Measurements from ENCODE around the gene LMAN1L.

DNA sequence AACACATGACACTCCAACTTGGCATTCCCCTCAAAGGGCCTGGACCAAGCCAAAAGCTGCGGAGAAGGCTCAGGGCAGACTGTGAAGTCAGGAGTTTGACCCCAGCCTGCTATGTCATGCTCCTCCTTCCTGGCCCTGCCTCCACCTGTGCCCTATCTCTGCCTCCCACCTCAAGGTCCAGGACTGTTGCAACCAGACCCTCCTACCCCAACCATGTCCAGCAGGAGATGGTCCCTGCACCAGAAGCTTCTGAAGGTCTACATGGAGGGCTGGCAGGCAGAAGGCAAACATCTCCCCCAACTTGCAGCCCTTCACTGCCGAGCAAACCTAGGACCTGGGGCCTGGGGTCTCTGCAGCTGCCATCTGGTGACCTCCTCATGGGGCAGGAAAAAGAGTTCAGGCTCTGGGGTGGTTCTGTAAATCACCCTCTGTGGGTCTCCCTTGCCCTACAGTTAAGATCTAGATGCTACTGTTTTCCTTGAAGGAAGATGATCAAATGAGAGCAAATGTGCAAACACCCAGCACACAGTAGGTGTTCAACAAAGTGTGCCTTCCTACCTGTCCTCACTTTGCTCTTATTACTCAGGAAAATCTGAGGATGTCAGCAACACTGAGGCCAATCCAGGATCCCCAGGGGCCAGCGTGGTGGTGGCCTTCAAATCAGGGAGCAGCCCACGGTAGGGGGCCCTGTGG lies 42.3 kb upstream of the LMAN1L start:
- TF ChIP-seq EZH2 (IDR thresholded peaks at IDR 0.05; ENCODE audit: insufficient read depth, poor library complexity, severe bottlenecking) (no peak), EZH2phosphoT487 (IDR thresholded peaks at IDR 0.05; ENCODE audit: insufficient read depth, low read depth) (no peak)

Data from GM23248 (cell line).